HG03045 (cell line): Measurements from ENCODE around the gene SOX8.

Experiments used
- ATAC-seq: cut with Tn5 transposase; IDR thresholded peaks from one replicate; pipeline ENCODE4 v1.9.1; 2021; ENCODE audit warnings: mild to moderate bottlenecking, moderate library complexity; ENCODE audit not compliant: unreplicated experiment

Gene SOX8

GRCh38 chr16:1003391-1004347, 22.1 kb downstream of the SOX8 start:
- no peak for ATAC-seq

- ATAC-seq = no peak
Measured at GRCh38 chr16:1005286-1005685, 23.7 kb downstream of the SOX8 start.

- no peak for ATAC-seq
Measured at GRCh38 chr16:1006781-1007180, 25.2 kb downstream of the SOX8 start.

GRCh38 chr16:1007284-1007850, 25.8 kb downstream of the SOX8 start:
- no peak for ATAC-seq

GRCh38 chr16:1008085-1008484, 26.5 kb downstream of the SOX8 start:
- no peak for ATAC-seq

- ATAC-seq = no peak
Measured at GRCh38 chr16:1009358-1010150, 28.0 kb downstream of the SOX8 start.

GRCh38 chr16:1010251-1010650, 28.7 kb downstream of the SOX8 start:
- no peak for ATAC-seq

- no peak for ATAC-seq
Measured at GRCh38 chr16:1010815-1011214, 29.2 kb downstream of the SOX8 start.

- no peak for ATAC-seq
Measured at GRCh38 chr16:1011316-1012082, 29.9 kb downstream of the SOX8 start.

GRCh38 chr16:1012135-1012534, 30.6 kb downstream of the SOX8 start:
- ATAC-seq = no peak

- no peak for ATAC-seq
Measured at GRCh38 chr16:1012722-1013592, 31.4 kb downstream of the SOX8 start.

- no peak for ATAC-seq
Measured at GRCh38 chr16:1013593-1013900, 32.0 kb downstream of the SOX8 start.

GRCh38 chr16:1014221-1014620, 32.7 kb downstream of the SOX8 start:
- ATAC-seq = no peak

- no peak for ATAC-seq
Measured at GRCh38 chr16:1014771-1015495, 33.4 kb downstream of the SOX8 start.

GRCh38 chr16:1018447-1019198, 37.1 kb downstream of the SOX8 start:
- no peak for ATAC-seq

GRCh38 chr16:1019231-1020090, 37.9 kb downstream of the SOX8 start:
- ATAC-seq = no peak

- ATAC-seq = no peak
Measured at GRCh38 chr16:1020091-1020399, 38.5 kb downstream of the SOX8 start.

- no peak for ATAC-seq
Measured at GRCh38 chr16:1020591-1020990, 39.0 kb downstream of the SOX8 start.
